Breast epithelium (tissue), 4 donors: ENCODE measurements around the gene ACP7. TPM values are rescaled to one million over a fixed set of nuclear protein-coding genes. Genes with fewer than 3 reads are reported as not detected.
"Not testable (repeated sequence)": the region's sequence is repeated elsewhere in the genome, so short reads cannot be mapped to it uniquely, and the experiment has no call there.

Experiments
- DNase-seq, 2 donors: peaks; one replicate each; pipeline ENCODE4 v3.0.0-alpha.2; 2019; ENCODE audit warnings: low spot score in 2 of 2
- H3K27ac ChIP-seq, 2 donors: fragments of 200-600 bp; sonication (generic) in 1 of 2; one replicate each; pipeline ENCODE4 v1.5.1; 2016 to 2019; ENCODE audit warnings: mild to moderate bottlenecking in 1 of 2
- H3K27me3 ChIP-seq, 2 donors: fragments of 200-600 bp; sonication (generic) in 1 of 2; one replicate each; pipeline versions ENCODE4 v1.5.1 to v1.6.0; 2017 to 2019; ENCODE audit warnings: control low read depth in 1 of 2, mild to moderate bottlenecking in 1 of 2
- H3K36me3 ChIP-seq: fragments of 200-600 bp; one replicate; pipeline ENCODE4 v1.5.1; 2019
- H3K4me1 ChIP-seq, 2 donors: fragments of 200-600 bp; sonication (generic); one replicate each; pipeline ENCODE4 v1.5.1; 2016 to 2019; ENCODE audit warnings: control low read depth in 1 of 2
- H3K4me3 ChIP-seq, 3 donors: fragments of 200-600 bp; sonication (generic); 1 replicate in 2 of 3; 2 replicates in 1 of 3; pipeline ENCODE4 v1.5.1; 2016 to 2019; ENCODE audit warnings: mild to moderate bottlenecking in 3 of 3, moderate library complexity in 2 of 3
- H3K9me3 ChIP-seq, 2 donors: fragments of 200-600 bp; sonication (generic) in 1 of 2; one replicate each; pipeline ENCODE4 v1.5.1; 2016 to 2019; ENCODE audit warnings: control low read depth in 1 of 2
- CTCF ChIP-seq, 3 donors: fragments of 450-650 bp; IDR thresholded peaks; one replicate each; pipeline ENCODE4 v1.5.1; 2016 to 2017; ENCODE audit warnings: antibody characterized with exemption in 3 of 3, mild to moderate bottlenecking in 3 of 3, moderate library complexity in 3 of 3
- POLR2A ChIP-seq: fragments of 450-650 bp; IDR thresholded peaks from one replicate; pipeline ENCODE4 v1.6.1; 2016; ENCODE audit warnings: antibody characterized with exemption, mild to moderate bottlenecking, moderate library complexity
- POLR2AphosphoS5 ChIP-seq, 3 donors: sonication (generic); formaldehyde crosslinking; IDR thresholded peaks; one replicate each; pipeline ENCODE4 v1.6.1; 2017; ENCODE audit warnings: antibody characterized with exemption in 3 of 3
- intact Hi-C: fragments of 100-400 bp; cut with DNase I; formaldehyde crosslinking; loops from one replicate; pipeline ENCODE4 v1.15.1; 2023; ENCODE audit warnings: low total_unique reads
- total RNA-seq, 3 donors: library from RNA; depleted of rRNA; stranded (reverse); fragments of >200 nt; gene quantifications; one replicate each; pipeline ENCODE4 v1.1.0, GENCODE V29; 2016

ACP7 gene
- total RNA-seq, 3 donors from 2014 or later, result not detected

GRCh38 chr19:39083599-39083982, 577 bp upstream of the ACP7 start:
- intact Hi-C loops, result no loop called here
- Histone ChIP-seq H3K27ac (no peak overlapping the region), H3K4me1 (peaks cover 0 to 5% of the 10 kb centered on the region in 2 donors), H3K27me3 (peaks cover 0 to 32% of the 10 kb centered on the region in 2 donors), H3K4me3 (peak overlapping the region in 2 of 3 donors; percentile 43 to 61), H3K36me3 (no peaks in the 10 kb centered on the region), H3K9me3 (no peaks in the 10 kb centered on the region)
- no peak for DNase-seq
- no peak for TF ChIP-seq POLR2A
- no peak for TF ChIP-seq CTCF (IDR thresholded peaks at IDR 0.05)
- no peak for TF ChIP-seq POLR2AphosphoS5 (IDR thresholded peaks at IDR 0.05)

- no peak for TF ChIP-seq CTCF (IDR thresholded peaks at IDR 0.05)
- H3K9me3 ChIP-seq, result no peaks in the 10 kb centered on the region
- intact Hi-C loops, result no loop called here
- no peak overlapping the region for H3K4me3 ChIP-seq
- H3K27ac ChIP-seq, result no peak overlapping the region
- peaks cover 0 to 5% of the 10 kb centered on the region in 2 donors for H3K4me1 ChIP-seq
- no peaks in the 10 kb centered on the region for H3K36me3 ChIP-seq
- DNase-seq, result no peak
- H3K27me3 ChIP-seq, result peaks cover 0 to 32% of the 10 kb centered on the region in 2 donors
Measured at GRCh38 chr19:39084732-39085080, 538 bp downstream of the ACP7 start.

GRCh38 chr19:39085392-39085791, 1.2 kb downstream of the ACP7 start:
- Histone ChIP-seq H3K27me3 (peaks cover 0 to 32% of the 10 kb centered on the region in 2 donors), H3K9me3 (no peaks in the 10 kb centered on the region), H3K27ac (no peak overlapping the region), H3K4me1 (peaks cover 0 to 5% of the 10 kb centered on the region in 2 donors), H3K36me3 (no peaks in the 10 kb centered on the region), H3K4me3 (no peak overlapping the region)
- TF ChIP-seq CTCF (IDR thresholded peaks at IDR 0.05) (no peak), POLR2AphosphoS5 (IDR thresholded peaks at IDR 0.05) (no peak), POLR2A (no peak)
- DNase-seq, result no peak
- intact Hi-C loops, result no loop called here

GRCh38 chr19:39086386-39086785, 2.2 kb downstream of the ACP7 start:
- peaks cover 0 to 32% of the 10 kb centered on the region in 2 donors for H3K27me3 ChIP-seq
- H3K4me3 ChIP-seq, result no peak overlapping the region
- TF ChIP-seq POLR2AphosphoS5 (IDR thresholded peaks at IDR 0.05) (no peak), POLR2A (no peak), CTCF (IDR thresholded peaks at IDR 0.05) (no peak)
- intact Hi-C loops, result no loop called here
- H3K9me3 ChIP-seq, result no peaks in the 10 kb centered on the region
- no peak for DNase-seq
- H3K27ac ChIP-seq, result no peak overlapping the region
- H3K4me1 ChIP-seq, result peaks cover 0 to 5% of the 10 kb centered on the region in 2 donors
- H3K36me3 ChIP-seq, result no peaks in the 10 kb centered on the region

GRCh38 chr19:39087907-39088686, 3.9 kb downstream of the ACP7 start:
- H3K27me3 ChIP-seq, result peaks cover 0 to 27% of the 10 kb centered on the region in 2 donors
- TF ChIP-seq POLR2A (no peak), CTCF (IDR thresholded peaks at IDR 0.05) (no peak), POLR2AphosphoS5 (IDR thresholded peaks at IDR 0.05) (no peak)

GRCh38 chr19:39090016-39090415, 5.8 kb downstream of the ACP7 start:
- DNase-seq, H3K9me3 ChIP-seq, H3K4me1 ChIP-seq, H3K27ac ChIP-seq, H3K36me3 ChIP-seq, intact Hi-C loops, H3K4me3 ChIP-seq: not testable (repeated sequence)
- peaks cover 0 to 12% of the 10 kb centered on the region in 2 donors for H3K27me3 ChIP-seq

More at GRCh38 chr19:39087907-39088686, 3.9 kb downstream of the ACP7 start:
- H3K9me3 ChIP-seq, result no peaks in the 10 kb centered on the region
- intact Hi-C loops, result no loop called here
- no peak for DNase-seq
- peaks cover 0 to 5% of the 10 kb centered on the region in 2 donors for H3K4me1 ChIP-seq
- no peaks in the 10 kb centered on the region for H3K36me3 ChIP-seq
- no peak overlapping the region for H3K4me3 ChIP-seq
- no peak overlapping the region for H3K27ac ChIP-seq
